Uterus (tissue), 4 donors: Measurements from ENCODE around the gene MYO1B. TPM values are rescaled to one million over a fixed set of nuclear protein-coding genes. Genes with fewer than 3 reads are reported as not detected.

Experiments used
- DNase-seq, 2 donors: peaks; one replicate each; pipeline ENCODE4 v3.0.0-alpha.2; 2019 to 2020
- H3K27ac ChIP-seq, 2 donors: fragments of 200-600 bp; sonication (generic); 1 replicate in 1 of 2; 2 replicates in 1 of 2; pipeline ENCODE4 v1.5.1; 2016 to 2018
- H3K27me3 ChIP-seq, 2 donors: fragments of 200-600 bp; sonication (generic); one replicate each; pipeline ENCODE4 v1.5.1; 2018 to 2019; ENCODE audit warnings: control low read depth in 1 of 2
- H3K36me3 ChIP-seq, 2 donors: fragments of 200-600 bp; sonication (generic); one replicate each; pipeline ENCODE4 v1.5.1; 2019; ENCODE audit warnings: control low read depth in 1 of 2
- H3K4me1 ChIP-seq, 2 donors: fragments of 200-600 bp; sonication (generic); one replicate each; pipeline ENCODE4 v1.5.1; 2018 to 2019; ENCODE audit warnings: control low read depth in 1 of 2
- H3K4me3 ChIP-seq, 2 donors: fragments of 200-600 bp; sonication (generic); 1 replicate in 1 of 2; 2 replicates in 1 of 2; pipeline ENCODE4 v1.5.1; 2018 to 2019; ENCODE audit warnings: mild to moderate bottlenecking in 1 of 2
- H3K9me3 ChIP-seq, 2 donors: fragments of 200-600 bp; sonication (generic); one replicate each; pipeline ENCODE4 v1.5.1; 2019; ENCODE audit warnings: control low read depth in 1 of 2
- POLR2A ChIP-seq, 2 donors: fragments of 450-650 bp; IDR thresholded peaks; one replicate each; pipeline ENCODE4 v1.6.1; 2016; ENCODE audit warnings: antibody characterized with exemption in 2 of 2, mild to moderate bottlenecking in 1 of 2, moderate library complexity in 1 of 2
- intact Hi-C: fragments of 100-400 bp; cut with DNase I; formaldehyde crosslinking; loops from one replicate; pipeline ENCODE4 v1.15.1; 2023; ENCODE audit warnings: low total_unique reads
- total RNA-seq, 4 donors: library from RNA; depleted of rRNA in 3 of 4; stranded (reverse); fragments of >200 nt in 3 of 4; gene quantifications; one replicate each; pipeline versions ENCODE4 v1.1.0 to v1.2.4, GENCODE V29; 2014 to 2023
- TF ChIP-seq, protein P1 (sequence below), 4 experiments: fragments of 200-600 bp in 2 of 4; fragments of 450-650 bp in 2 of 4; sonication (generic) in 2 of 4; IDR thresholded peaks; one replicate each; pipeline ENCODE4 v1.5.1; 2016 to 2019; ENCODE audit warnings: antibody characterized with exemption in 4 of 4, mild to moderate bottlenecking in 2 of 4, moderate library complexity in 1 of 4
- donor health status: DM: yes; HTN: yes; CAD: no.

The MYO1B gene
- total RNA-seq, 4 donors from 2014 or later: 10.3 to 169 (median 29.5) TPM

DNA sequence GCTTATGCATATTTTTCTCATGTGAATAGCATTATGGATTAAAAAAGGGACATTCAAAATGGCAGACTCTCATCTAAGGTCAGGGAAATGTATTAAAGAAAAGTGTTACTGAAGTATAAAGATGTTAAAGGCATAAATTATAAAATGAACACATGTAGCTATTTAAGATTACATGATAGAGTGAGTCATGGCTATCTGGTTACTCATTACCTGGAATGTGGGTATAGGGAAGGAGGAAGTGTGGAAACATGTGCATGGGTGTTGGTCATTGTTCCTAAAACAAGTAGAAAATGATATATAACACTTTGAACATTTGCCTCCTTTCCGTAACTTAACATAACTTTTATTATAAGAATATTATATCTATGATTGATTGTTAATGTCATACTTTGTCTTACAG lies 66.4 kb downstream of the MYO1B start:
- Histone ChIP-seq H3K27me3 (no peaks in the 10 kb centered on the region), H3K27ac (no peak overlapping the region), H3K4me1 (no peaks in the 10 kb centered on the region), H3K4me3 (no peak overlapping the region), H3K9me3 (no peaks in the 10 kb centered on the region), H3K36me3 (no peaks in the 10 kb centered on the region)
- TF ChIP-seq, protein P1, sequence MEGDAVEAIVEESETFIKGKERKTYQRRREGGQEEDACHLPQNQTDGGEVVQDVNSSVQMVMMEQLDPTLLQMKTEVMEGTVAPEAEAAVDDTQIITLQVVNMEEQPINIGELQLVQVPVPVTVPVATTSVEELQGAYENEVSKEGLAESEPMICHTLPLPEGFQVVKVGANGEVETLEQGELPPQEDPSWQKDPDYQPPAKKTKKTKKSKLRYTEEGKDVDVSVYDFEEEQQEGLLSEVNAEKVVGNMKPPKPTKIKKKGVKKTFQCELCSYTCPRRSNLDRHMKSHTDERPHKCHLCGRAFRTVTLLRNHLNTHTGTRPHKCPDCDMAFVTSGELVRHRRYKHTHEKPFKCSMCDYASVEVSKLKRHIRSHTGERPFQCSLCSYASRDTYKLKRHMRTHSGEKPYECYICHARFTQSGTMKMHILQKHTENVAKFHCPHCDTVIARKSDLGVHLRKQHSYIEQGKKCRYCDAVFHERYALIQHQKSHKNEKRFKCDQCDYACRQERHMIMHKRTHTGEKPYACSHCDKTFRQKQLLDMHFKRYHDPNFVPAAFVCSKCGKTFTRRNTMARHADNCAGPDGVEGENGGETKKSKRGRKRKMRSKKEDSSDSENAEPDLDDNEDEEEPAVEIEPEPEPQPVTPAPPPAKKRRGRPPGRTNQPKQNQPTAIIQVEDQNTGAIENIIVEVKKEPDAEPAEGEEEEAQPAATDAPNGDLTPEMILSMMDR (IDR thresholded peaks at IDR 0.05): no peak
- TF ChIP-seq POLR2A (IDR thresholded peaks at IDR 0.05): no peak
- DNase-seq: no peak
- intact Hi-C loops: no loop called here

DNA sequence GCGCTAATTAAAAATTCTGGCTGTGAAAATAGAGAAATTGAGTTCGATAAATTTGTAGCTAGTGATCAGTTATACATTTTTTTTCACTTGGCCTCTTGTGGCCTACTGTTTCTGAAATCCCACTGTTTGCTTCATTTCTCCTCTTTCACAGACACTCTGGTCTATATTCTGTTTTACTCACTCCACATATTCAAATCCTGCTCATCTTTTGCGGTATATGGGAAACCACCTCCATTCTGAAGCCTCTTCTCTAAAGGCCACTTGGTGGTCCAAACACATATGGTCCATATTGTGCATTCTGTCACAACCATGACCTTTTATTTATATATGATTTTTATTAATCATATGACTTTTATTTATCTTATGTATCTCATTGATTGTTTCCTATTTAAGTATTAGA lies 67.0 kb downstream of the MYO1B start:
- Histone ChIP-seq H3K27me3 (no peaks in the 10 kb centered on the region), H3K36me3 (no peaks in the 10 kb centered on the region), H3K27ac (no peak overlapping the region), H3K4me3 (no peak overlapping the region), H3K4me1 (no peaks in the 10 kb centered on the region), H3K9me3 (no peaks in the 10 kb centered on the region)
- TF ChIP-seq, protein P1 (IDR thresholded peaks at IDR 0.05): no peak
- no peak for TF ChIP-seq POLR2A (IDR thresholded peaks at IDR 0.05)
- intact Hi-C loops: no loop called here
- no peak for DNase-seq

DNA sequence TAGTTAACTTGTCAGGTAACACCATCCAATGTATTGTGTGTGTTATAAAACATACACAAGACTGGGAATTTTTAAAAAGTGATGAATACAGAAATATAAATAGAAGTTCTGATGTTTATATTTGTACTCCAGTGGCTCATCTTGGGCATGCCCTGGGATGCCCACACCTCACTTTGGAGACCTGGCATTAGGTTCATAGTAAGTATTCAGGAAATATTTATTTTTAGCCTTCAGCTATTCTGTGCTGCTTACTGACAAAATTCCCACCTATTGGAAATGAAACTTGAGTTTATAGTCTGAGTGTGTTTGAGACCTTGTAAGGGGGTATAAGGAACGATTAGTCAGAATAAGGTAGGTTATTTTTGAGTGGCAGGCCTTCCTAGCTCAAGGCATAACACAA lies 67.5 kb downstream of the MYO1B start:
- Histone ChIP-seq H3K4me3 (no peak overlapping the region), H3K36me3 (no peaks in the 10 kb centered on the region), H3K27ac (no peak overlapping the region), H3K9me3 (no peaks in the 10 kb centered on the region), H3K4me1 (no peaks in the 10 kb centered on the region), H3K27me3 (no peaks in the 10 kb centered on the region)
- DNase-seq: no peak
- intact Hi-C loops: no loop called here
- TF ChIP-seq, protein P1 (IDR thresholded peaks at IDR 0.05): no peak
- TF ChIP-seq POLR2A (IDR thresholded peaks at IDR 0.05): no peak

DNA sequence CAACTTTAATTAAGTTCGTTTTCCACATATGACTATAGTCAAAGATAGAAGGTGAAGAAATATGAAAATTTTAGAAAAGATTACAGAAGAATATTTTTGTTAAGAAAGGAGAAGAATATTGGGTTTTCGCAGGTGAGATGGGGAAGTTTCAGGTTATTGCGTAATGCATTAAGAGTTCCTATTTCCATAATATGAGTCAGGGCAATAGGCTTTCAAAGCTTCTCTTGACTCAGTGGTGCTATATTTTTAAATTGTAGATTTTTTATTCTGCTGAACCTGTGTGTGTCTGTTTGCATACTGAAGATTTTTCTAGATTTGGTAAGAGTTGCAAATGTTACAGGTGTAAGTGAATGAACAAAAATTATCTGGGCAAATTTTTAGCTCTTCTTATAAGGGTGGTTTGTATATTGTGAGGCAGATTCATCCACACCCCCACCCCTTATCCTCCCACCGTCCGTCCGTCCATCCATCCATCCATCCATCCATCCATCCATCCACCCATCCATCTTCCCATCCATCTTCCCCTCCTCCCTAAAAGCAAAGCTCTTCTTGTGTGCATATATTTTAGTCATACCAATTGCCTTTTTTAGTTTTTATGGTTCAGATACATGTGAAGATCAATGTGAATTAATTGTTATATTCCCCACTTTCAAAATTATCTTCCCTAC lies 69.6 kb downstream of the MYO1B start:
- Histone ChIP-seq H3K36me3 (no peaks in the 10 kb centered on the region), H3K4me1 (no peaks in the 10 kb centered on the region), H3K27ac (no peak overlapping the region), H3K4me3 (no peak overlapping the region), H3K27me3 (no peaks in the 10 kb centered on the region), H3K9me3 (no peaks in the 10 kb centered on the region)
- no peak for DNase-seq
- intact Hi-C loops: no loop called here
- TF ChIP-seq, protein P1 (IDR thresholded peaks at IDR 0.05): no peak
- TF ChIP-seq POLR2A (IDR thresholded peaks at IDR 0.05): no peak

DNA sequence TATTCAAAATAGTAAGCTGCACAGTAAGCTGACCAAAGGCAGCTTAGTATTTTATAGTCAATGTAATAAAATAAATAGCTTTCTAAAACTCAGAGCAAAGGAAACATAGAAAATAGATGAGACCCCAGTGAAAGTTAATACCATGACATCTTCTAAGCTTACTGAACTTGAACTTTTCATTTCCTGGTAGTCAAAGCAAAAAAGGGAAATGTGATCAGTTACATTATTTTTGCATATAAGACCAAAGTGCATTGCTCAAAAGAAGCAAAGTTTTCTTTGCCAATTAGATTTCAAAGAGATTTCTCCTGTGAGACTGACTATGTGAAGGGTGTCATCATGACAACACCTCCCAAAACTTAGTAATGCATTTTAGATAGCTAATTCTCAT lies 70.2 kb downstream of the MYO1B start:
- no peak for TF ChIP-seq POLR2A (IDR thresholded peaks at IDR 0.05)
- TF ChIP-seq, protein P1 (IDR thresholded peaks at IDR 0.05): no peak
- no peak overlapping the region for H3K27ac ChIP-seq
- intact Hi-C loops: no loop called here
- no peaks in the 10 kb centered on the region for H3K36me3 ChIP-seq
- DNase-seq: no peak
- H3K4me1 ChIP-seq: no peaks in the 10 kb centered on the region
- no peaks in the 10 kb centered on the region for H3K9me3 ChIP-seq
- H3K27me3 ChIP-seq: no peaks in the 10 kb centered on the region
- no peak overlapping the region for H3K4me3 ChIP-seq
